NCI-H2029 treated with DMSO at 0.1 percent for 48 hours (cell line): ENCODE data around the gene APOBEC3A.
"Not testable (repeated sequence)": the region's sequence is repeated elsewhere in the genome, so short reads cannot be mapped to it uniquely, and the experiment has no call there.

ENCODE experiments used
- DNase-seq: peaks from one replicate; lab custom pipeline; 2025; lab: John Stamatoyannopoulos, UW

Gene APOBEC3A

DNA sequence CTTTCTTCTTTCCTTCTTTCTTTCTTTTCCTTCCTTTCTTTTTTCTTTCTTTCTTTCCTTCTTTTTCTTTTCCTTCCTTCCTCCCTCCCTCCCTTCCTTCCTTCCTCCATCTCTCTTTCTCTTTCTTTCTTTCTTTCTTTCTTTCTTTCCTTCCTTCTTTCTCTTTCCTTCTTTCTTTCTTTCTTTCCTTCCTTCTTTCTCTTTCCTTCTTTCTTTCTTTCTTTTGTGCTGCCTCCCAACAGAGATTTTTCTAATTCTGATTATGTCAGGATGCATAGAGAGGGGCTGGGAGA is 1.2 kb downstream of the APOBEC3A start:
- DNase-seq, result not testable (repeated sequence)

DNA sequence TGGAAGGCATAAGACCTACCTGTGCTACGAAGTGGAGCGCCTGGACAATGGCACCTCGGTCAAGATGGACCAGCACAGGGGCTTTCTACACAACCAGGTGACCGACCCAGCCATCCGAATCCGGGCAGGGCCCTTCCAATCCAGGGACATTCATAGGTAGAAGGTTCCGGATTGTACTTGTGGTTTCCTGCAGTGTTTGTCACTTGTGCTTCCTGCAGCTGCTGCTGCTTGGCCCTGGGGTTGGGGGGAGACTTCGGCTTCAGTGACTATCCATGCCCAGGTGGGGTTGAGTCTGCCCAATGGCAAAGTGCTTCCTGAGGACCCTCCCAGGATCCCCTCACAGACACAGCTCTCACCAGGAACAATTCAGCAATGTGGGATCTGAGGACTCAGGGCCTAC is 2.2 kb downstream of the APOBEC3A start:
- DNase-seq, result no peak

DNA sequence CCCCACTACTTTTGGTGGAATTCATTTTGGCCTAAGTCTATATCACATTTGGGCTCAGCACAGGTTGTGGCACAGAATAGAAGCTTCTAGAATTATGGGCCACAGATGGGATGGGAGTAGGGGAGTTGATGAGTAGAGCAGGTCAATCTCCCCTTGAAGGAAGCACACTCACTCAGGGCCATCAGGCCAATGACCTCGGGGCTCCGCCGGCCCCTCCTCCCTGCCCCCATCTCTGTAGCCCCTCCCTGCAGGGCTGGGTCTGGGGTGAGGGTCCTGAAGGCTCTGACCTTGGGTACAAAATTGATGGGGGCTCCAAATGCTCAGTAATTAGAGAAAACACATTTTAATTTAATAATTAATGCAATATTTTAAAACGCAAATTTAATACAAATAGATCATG is 3.3 kb downstream of the APOBEC3A start:
- not testable (repeated sequence) for DNase-seq

DNA sequence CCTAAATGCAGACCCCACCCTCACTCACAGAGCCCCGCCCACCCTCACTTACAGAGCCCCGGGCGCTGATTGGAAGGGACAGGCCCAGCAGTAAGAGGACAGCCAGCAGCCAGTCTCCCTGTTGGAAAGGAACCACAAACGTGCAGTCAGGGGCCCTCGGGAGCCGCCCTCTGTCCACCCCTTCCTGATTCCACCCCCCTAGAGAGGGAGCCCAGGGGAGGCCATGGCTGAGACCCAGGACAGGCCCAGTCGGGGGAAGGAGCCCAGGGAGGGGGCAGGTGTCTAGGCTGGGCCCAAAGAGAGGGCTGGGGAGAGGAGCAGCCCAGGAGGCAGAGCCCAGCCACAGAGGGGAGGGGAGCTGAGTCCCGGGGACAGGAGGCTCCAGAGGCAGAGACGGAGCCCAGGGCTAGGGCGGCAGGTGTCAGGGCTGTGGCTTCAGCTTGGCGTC is 5.9 kb downstream of the APOBEC3A start:
- DNase-seq, result not testable (repeated sequence)

DNA sequence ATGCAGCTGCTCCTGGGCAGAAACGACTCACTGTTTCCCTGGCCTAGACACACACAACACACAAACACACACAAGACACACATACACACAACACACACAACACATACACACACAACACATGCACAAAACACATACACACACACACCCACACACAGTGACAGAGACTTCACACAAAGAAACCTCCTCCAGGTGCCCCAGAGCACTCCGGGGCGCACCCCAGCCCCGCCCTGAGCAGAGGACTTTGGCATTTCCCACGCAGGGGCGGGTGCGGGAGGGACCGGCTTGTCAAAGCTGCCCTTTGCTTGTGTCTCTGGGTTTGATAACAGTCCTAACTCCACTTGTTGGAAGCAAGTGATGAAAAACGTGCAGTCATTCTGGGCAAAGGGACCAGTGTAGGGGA is 6.5 kb downstream of the APOBEC3A start:
- DNase-seq, result no peak

DNA sequence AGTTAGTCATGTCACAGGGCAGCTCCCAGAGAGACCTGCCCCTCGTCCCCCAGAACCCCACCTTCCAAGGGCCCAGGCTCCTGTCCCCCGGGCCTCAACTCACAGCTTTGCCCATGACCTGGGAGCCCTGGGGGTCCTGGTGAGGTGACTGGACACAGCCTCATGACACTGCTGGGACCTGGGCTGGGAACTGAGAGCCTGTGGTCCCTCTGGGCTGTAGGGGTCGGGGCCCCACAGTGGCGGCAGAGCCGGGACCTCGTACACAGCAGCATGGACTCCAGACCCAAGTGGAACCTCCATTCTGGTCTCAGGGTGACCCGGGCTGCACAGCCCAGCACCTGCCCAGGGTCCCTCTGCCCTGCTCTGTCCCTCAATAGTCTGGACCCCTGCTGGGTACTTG is 6.9 kb downstream of the APOBEC3A start:
- no peak for DNase-seq

DNA sequence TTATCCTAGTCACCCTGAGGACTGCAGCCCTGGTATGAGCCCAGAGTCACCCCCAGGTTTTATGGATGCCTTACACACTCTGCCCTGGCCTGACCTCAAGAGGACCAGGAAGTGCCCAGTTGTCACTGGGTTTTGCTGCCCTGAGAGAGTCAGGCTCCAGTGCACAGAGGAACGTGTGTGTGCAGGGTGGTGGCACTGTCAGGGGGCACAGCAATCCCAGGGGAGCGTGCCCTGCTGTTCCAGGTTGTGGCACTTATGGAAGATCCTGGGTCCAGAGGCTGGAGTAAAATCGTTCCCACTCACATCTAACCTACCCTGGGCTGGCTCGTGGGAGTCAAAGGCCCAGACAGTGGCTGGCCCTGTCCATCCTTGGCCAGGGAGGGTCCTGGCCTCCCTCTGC is 7.6 kb downstream of the APOBEC3A start:
- DNase-seq, result no peak

DNA sequence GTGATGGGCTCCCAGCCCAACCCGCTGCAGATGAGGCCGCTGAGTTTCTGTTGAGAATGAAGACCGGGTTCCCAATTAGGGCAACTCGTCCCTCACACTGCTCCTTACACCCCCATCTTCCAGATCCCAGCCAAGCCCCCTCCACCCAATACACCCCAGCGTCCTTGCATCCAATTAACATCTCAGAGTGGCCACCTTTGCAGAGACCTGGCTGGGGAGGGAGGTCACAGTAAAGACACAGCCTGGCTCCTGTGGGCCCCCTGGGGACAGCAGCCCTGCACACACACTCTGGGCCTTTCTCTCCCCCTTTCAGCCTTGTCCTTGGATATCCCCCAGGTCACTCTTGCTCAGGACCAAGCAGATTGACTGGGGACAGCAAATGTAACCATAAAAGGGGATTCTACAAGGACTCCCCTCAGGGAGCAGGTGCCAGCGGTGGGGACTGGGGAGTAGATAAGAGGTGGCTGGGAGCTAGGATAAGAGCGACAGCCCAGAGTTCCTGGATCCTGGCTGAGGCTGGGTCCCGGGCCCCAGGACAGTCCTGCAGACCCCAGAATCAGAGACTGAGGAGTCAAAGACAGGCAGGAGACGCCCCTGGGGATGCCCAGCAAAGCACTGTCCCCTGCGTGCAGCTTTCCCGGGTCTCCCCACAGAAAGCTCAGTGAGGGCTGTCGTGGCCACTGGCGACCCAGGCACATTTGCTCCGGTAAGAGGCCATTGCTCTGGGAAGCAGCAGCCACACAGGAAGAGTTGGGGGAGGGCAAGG is 8.4 kb downstream of the APOBEC3A start:
- DNase-seq, result no peak

DNA sequence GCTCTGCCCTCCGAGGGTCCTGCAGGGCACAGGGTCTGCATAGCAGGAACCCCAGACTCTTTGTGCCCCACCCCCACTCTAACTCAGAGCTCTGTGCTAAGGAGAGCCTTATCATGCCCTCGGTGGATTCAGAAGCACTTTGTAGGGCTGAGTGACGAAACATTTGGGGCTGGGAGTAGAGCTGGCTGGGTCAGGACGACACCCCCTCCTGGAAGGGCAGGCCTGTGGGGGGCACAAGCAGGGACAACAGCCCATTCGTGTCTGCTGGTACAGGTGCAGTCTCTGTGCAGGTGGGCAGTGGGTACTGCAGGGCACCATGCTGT is 8.9 kb downstream of the APOBEC3A start:
- DNase-seq, result no peak

DNA sequence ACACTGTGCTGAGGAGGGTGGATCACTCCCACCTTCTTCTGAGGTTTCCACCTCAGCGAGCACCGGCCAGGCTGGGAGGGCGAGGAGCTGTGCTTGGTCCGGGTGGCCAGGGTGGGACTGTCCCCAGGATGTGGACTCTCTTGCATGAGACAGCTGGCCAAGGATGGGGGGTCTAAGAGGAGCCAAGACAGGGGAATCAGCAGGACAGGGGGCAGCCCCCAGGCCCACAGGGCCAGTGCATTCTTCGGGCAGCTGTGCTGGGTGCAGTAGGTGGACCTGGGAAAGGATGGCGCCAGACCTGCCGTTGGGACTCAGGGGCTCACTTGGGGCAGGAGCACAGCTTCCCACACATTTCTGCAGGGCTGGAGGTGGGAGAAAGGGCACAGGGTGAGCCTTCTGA is 9.5 kb downstream of the APOBEC3A start:
- no peak for DNase-seq

DNA sequence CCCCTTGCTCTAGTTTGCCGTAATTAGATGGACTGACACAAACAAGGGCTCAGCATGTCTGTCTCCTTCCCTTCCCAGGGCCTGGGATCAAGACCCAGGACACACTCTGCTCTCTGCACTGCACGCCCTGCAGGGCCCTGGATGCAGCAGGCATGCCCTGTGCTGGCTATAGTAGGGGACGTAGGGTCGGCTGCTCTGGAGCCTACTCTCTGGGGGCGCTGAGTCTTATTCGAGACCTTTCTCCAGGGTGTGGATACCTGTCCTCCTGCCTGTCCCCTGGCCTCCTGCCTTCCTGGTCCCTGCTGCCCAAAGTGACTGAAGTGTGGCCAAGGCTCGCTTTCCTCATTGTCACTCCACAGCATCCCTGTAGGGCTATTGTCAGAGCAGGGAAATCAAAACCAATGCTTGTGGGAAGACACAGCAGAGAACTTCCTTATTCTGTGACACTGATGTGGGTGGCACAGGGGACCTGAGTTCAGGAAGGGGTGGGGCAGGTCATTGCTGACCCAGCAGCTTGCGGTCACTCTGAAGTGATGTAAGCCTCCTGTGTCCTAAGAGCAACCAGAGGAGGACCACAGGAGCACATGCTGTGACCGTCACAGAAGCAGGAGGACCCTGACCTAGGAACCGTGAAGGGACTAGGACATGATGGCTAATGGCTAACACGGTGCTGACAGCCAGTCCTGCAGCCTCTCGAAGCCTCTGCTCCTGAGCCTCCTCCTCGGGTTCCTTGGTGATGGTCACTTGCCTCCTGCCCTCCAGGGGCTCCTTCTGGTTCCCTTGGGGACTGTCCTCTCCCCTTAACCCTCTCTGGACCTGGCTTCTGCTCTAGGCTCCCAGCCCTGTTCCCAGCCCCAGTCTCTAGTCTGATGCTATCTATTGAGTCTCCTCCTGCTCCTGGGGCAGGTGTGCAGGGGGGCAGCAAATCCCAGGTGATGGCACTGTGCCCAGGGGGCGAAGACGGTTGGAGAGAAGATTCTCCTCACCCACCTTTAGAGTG is 10.3 kb downstream of the APOBEC3A start:
- no peak for DNase-seq

DNA sequence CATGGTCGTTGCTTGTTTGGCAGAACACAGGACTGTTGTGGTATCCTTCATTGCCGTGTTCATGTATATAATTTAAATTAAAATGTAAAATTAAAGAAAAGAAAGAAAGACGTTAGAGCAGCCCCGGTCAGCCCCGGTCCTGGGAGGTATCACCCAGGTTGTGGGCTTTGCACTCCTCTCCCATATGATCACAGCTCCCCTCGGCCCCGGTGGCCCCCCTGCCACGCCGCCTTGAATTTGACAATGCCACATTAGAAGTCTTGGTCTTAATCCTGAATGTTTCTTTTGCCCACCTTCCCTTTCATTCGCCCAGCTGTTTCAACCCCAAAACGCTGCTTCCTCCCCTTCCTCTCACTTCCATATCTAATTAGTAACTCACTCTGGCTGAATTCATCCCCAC is 11.4 kb downstream of the APOBEC3A start:
- no peak for DNase-seq

DNA sequence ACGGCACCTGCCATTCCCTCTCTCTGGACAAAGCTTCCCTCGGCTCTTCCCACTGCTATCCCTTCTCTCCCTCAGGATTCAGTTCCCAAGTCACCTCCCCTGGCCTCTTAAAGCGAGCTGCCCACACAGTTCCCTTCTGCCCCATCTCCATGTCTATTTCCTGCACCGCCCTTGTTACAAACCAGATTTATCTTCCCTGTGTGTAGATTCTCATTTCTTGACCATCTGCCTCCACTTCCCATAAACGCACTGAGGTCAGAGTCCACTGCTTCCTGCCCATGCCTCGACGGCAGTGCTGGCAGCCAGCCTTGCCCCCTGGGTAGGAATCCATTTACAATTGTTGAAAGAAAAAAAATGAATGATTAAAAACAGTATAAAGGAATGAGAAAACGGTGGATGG is 13.1 kb downstream of the APOBEC3A start:
- DNase-seq, result no peak

DNA sequence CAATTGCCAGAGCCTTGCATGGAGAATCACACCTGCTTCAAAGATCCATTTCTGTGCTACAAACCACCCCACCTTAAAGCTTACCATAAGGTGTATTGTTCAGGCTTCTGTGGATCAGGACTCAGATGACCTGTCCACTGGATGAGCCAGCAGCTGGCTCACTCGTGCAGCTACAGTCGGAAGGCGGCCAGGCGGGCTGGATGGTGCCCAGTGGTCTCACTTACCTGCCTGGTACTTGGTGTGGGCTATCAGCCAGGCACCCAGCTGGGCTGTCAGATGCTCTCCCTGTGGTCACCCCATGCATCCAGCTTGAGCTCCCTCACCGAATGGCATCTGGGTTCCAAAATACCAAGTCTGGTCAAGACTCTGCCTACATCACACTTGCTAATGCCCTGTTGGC is 13.8 kb downstream of the APOBEC3A start:
- no peak for DNase-seq

DNA sequence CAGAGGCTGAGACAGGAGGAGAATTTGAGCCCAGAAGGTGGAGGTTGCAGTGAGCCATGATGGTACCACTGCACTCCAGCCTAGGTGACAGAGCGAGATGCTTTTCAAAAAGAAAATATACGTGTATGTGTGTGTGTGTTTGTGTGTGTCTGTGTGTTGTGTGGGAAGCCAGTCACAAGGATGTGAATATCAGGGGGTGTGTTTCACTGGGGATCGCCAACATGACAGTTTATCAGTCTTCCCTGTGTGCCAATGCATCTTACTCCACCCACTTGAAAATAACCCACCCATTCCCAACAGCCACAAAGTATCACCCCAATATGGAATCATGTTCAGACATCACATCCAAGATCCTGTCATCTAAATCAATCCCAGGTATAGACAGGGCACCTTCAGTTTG is 14.4 kb downstream of the APOBEC3A start:
- DNase-seq, result no peak

DNA sequence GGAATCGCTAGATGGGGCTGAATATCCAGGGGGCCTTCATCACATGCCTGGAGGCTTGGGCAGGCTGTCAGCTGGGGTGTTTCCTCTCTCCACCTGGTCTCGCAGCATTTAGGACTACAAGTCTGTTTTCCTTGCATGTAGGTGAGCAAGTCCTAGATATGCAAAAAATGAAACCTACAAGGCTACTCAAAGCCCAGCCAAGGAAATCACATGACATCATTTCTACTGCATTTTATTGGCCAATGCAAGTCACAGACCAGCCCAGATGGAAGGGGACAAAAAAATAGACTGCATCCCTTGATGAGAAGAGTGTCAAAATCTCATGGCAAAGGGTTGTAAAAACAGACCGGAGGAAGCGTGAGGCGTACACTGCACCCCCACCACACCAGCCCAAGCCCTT is 15.1 kb downstream of the APOBEC3A start:
- DNase-seq, result no peak

DNA sequence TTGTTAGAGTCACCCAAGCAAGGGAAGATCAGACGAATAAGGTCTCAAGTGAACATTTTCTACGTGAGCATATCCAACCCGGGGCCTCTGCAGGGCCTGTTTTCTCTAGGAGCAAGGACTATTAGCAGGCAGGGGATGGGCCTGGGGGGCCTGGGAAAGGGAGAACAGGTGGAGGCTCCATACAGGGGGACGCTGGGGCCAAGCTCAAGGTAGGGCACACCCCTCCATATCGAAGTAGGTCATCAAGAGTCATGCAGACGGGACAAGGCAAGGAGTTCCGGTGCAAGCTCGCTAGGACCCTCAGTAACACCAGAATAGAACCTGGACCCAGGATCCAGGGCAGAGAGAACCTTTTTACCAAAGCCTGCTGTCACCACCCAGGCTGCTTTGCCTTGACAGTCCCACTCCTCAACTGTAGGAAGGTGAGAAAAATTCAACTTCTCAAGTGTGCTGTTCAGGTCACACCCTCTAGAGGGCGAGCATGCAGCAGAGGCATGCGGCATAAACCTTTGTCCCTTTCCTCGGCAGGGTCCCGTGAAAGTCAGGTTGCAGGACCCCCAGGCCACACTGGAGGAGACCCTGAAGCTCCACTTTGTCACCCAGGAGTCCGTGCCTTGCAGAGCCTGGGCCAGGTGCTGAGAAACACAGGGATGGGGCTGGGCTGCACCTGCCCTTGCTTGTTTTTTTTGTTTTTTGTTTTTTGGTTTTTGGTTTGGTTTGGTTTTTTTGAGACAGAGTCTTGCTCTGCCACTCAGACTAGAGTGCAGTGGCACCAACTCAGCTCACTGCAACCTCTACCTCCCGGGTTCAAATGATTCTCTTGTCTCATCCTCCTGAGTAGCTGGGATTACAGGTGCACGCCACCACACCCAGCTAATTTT is 16.1 kb downstream of the APOBEC3A start:
- DNase-seq, result no peak

DNA sequence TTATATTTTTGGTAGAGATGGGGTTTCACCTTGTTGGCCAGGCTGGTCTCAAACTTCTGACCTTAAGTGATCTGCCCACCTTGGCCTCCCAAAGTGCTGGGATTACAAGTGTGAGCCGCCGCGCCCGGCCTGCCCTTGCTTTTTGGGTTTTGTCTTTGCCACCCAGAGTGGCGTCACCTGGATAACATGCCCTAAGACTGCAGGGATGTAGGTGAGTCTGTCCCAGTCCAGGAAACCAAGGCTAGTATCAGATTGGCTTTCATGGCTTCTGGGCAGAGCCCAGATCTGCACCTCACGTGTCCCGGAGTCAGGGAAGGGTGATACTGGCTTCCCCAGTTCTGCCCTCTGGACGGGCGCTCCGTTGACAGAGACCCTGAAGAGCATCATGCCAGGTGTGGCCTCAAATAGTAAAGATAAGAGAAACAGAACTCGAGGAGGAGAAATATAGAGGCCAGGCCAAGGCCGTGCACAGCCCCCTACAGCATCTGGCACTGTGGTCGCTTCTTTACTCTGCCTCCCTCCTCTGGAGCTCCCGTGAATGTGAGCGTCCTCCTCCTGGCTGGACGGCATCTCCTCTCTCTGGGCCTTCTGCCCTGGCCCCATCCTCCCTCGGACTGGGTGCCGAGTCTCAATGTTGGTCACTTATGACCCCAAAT is 16.9 kb downstream of the APOBEC3A start:
- no peak for DNase-seq

DNA sequence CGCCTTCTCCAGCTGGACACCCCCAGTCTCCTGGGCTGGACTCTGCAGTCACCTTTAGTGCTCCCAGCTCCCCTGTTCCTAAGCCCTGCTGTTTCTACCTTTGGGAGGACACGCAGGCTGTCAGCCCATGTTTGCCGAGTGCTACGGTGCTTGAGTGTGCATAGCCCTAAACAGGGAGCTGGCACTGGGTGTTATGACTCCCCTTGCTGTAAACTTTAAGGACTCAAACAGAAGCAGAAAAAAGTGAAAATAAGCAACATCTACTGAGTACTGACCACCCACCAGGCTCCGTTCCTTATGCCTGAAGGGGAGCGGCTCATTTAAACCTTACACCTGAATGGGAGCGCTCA is 17.4 kb downstream of the APOBEC3A start:
- no peak for DNase-seq

DNA sequence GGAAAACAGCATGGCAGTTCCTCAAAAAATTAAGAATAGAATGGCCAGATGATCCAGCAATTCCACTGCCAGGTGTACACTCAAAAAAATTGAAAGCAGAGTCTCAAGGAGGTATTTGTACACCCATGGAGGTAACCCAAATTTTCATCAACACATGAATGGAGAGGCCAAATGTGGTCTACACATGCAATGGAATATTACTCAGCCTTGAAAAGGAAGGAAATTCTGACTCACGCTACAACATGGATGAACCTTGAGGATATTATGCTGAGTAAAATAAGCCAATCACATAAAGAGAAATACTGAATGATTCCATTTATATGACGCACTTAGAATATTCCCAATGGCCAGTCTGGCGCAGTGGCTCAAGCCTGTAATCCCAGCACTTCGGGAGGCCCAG is 19.9 kb downstream of the APOBEC3A start:
- not testable (repeated sequence) for DNase-seq

DNA sequence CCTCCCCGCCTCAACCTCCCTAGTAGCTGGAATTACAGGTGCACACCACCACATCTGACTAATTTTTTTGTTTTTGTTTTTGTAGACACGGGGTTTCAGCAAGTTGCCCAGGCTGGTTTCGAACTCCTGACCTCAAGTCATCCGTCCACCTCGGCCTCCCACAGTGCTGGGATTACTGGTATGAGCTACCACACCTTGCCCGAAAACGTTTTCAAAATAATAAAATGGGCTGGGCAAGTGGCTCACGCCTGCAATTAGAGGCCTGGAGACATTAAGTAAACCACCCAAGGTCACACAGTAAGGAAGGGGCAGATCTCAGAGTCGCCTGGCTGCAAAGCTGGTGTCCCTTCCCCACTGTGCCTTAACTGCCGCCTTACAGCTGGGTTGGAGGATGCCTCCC is 23.2 kb downstream of the APOBEC3A start:
- DNase-seq, result not testable (repeated sequence)
